Smooth muscle cell (in vitro differentiated cells): Measurements from ENCODE around the gene SMAD6. TPM values are rescaled to one million over a fixed set of nuclear protein-coding genes. Genes with fewer than 3 reads are reported as not detected.
A peak's percentile ranks its signal among the peaks of the same experiment; 100 is the strongest.

Experiments
- DNase-seq: peaks from one replicate; lab custom pipeline; 2025; ENCODE audit not compliant: unreplicated experiment; lab: John Stamatoyannopoulos, UW
- H2AFZ ChIP-seq: fragments of 200-600 bp; sonication (generic); 2 replicates; pipeline ENCODE4 v1.6.0; 2016; ENCODE audit warnings: antibody characterized with exemption, low read depth, mild to moderate bottlenecking
- H3F3A ChIP-seq: fragments of 200-600 bp; sonication (generic); 2 replicates; pipeline ENCODE4 v1.6.0; 2017; ENCODE audit warnings: antibody characterized with exemption, low read depth
- H3K27ac ChIP-seq: fragments of 200-600 bp; sonication (generic); 2 replicates; pipeline ENCODE4 v1.5.1; 2016; ENCODE audit warnings: low read depth, mild to moderate bottlenecking
- H3K27me3 ChIP-seq: fragments of 200-600 bp; sonication (generic); 2 replicates; pipeline ENCODE4 v1.6.1; 2016; ENCODE audit warnings: low read depth, mild to moderate bottlenecking
- H3K36me3 ChIP-seq: fragments of 200-600 bp; sonication (generic); 2 replicates; pipeline ENCODE4 v1.5.1; 2016; ENCODE audit warnings: low read depth
- H3K4me1 ChIP-seq: fragments of 200-600 bp; sonication (generic); 2 replicates; pipeline ENCODE4 v1.5.1; 2016; ENCODE audit warnings: low read depth
- H3K4me2 ChIP-seq: fragments of 200-600 bp; sonication (generic); 2 replicates; pipeline ENCODE4 v1.6.0; 2016; ENCODE audit warnings: mild to moderate bottlenecking
- H3K4me3 ChIP-seq: fragments of 200-600 bp; sonication (generic); 2 replicates; pipeline ENCODE4 v1.5.1; 2016; ENCODE audit warnings: mild to moderate bottlenecking
- H3K79me2 ChIP-seq: fragments of 200-600 bp; sonication (generic); 2 replicates; pipeline ENCODE4 v1.6.0; 2016; ENCODE audit warnings: low read depth, mild to moderate bottlenecking
- H3K9ac ChIP-seq: fragments of 200-600 bp; sonication (generic); 2 replicates; pipeline ENCODE4 v1.6.0; 2016; ENCODE audit warnings: low read depth
- H3K9me3 ChIP-seq: fragments of 200-600 bp; sonication (generic); replicated peaks from 2 replicates; pipeline ENCODE4 v1.5.1; 2016; ENCODE audit warnings: low read depth
- H4K20me1 ChIP-seq: fragments of 200-600 bp; sonication (generic); 2 replicates; pipeline ENCODE4 v1.6.0; 2016; ENCODE audit warnings: low read depth
- CTCF ChIP-seq: fragments of 200-600 bp; sonication (generic); IDR thresholded peaks from 2 replicates; pipeline ENCODE4 v1.5.1; 2017; ENCODE audit warnings: borderline replicate concordance, mild to moderate bottlenecking, antibody characterized with exemption; ENCODE audit not compliant: insufficient read depth, poor library complexity, severe bottlenecking
- WGBS: methylation state at CpG from one replicate; pipeline ENCODE4 v1.1.7; 2016; ENCODE audit warnings: low lambda C conversion rate; 5-methylcytosine and 5-hydroxymethylcytosine counted together
- polyA plus RNA-seq: library from polyadenylated mRNA; unstranded; fragments of >200 nt; fragmentation: Nextera tagmentation; extraction: Ambion mirVana; gene quantifications from 2 replicates; pipeline ENCODE4 v1.2.1, GENCODE V29; 2016
- total RNA-seq: library from RNA; depleted of rRNA; stranded (reverse); fragments of >200 nt; gene quantifications from 2 replicates; pipeline ENCODE4 v1.2.3, GENCODE V29; 2014

The SMAD6 gene
- total and polyA plus RNA-seq, 2 experiments from 2014 or later, result 42.6 to 44.0 TPM

- no peak overlapping the region for H2AFZ ChIP-seq
- peaks cover 8% of the 10 kb centered on the region for H3K4me1 ChIP-seq
- H3K4me2 ChIP-seq, result no peak overlapping the region
- H3K79me2 ChIP-seq, result peaks cover 97% of the 10 kb centered on the region
- peaks cover 61% of the 10 kb centered on the region for H3F3A ChIP-seq
- no peak for TF ChIP-seq CTCF
- H4K20me1 ChIP-seq, result peaks cover 100% of the 10 kb centered on the region
- no peaks in the 10 kb centered on the region for H3K27me3 ChIP-seq
- no peaks in the 10 kb centered on the region for H3K36me3 ChIP-seq
- no peak overlapping the region for H3K4me3 ChIP-seq
- H3K9me3 ChIP-seq, result no peaks in the 10 kb centered on the region
- 89% methylated on average over 6 of the region's 6 CpGs for WGBS
- no peak for DNase-seq
- H3K9ac ChIP-seq, result no peak overlapping the region
- H3K27ac ChIP-seq, result peak overlapping the region; percentile 79
These were observed 19.9 kb downstream of the SMAD6 start for GRCh38 chr15:66721954-66722353.

GRCh38 chr15:66722757-66723540 is 20.9 kb downstream of the SMAD6 start:
- H3K9me3 ChIP-seq, result no peaks in the 10 kb centered on the region
- peaks cover 8% of the 10 kb centered on the region for H3K4me1 ChIP-seq
- H3K9ac ChIP-seq, result no peak overlapping the region
- WGBS, result 90% methylated on average over 5 of the region's 5 CpGs
- H3K79me2 ChIP-seq, result peaks cover 98% of the 10 kb centered on the region
- H4K20me1 ChIP-seq, result peaks cover 100% of the 10 kb centered on the region
- H3K4me2 ChIP-seq, result no peak overlapping the region
- H3K27me3 ChIP-seq, result no peaks in the 10 kb centered on the region
- no peaks in the 10 kb centered on the region for H3K36me3 ChIP-seq
- peaks cover 69% of the 10 kb centered on the region for H3F3A ChIP-seq
- peak overlapping the region; percentile 32 for H3K27ac ChIP-seq
- no peak for TF ChIP-seq CTCF
- no peak overlapping the region for H2AFZ ChIP-seq
- DNase-seq, result no peak
- H3K4me3 ChIP-seq, result no peak overlapping the region

GRCh38 chr15:66723826-66724731 is 22.0 kb downstream of the SMAD6 start:
- H3K36me3 ChIP-seq, result no peaks in the 10 kb centered on the region
- H3K79me2 ChIP-seq, result peaks cover 98% of the 10 kb centered on the region
- H3K27ac ChIP-seq, result peak overlapping the region; percentile 32
- peaks cover 58% of the 10 kb centered on the region for H3F3A ChIP-seq
- H3K4me3 ChIP-seq, result no peak overlapping the region
- H3K4me1 ChIP-seq, result peaks cover 11% of the 10 kb centered on the region
- no peak overlapping the region for H3K4me2 ChIP-seq
- TF ChIP-seq CTCF, result no peak
- WGBS, result 30% methylated on average over 1 of the region's 1 CpG
- no peak overlapping the region for H3K9ac ChIP-seq
- H3K27me3 ChIP-seq, result no peaks in the 10 kb centered on the region
- H4K20me1 ChIP-seq, result peaks cover 100% of the 10 kb centered on the region
- H3K9me3 ChIP-seq, result no peaks in the 10 kb centered on the region
- DNase-seq, result no peak
- no peak overlapping the region for H2AFZ ChIP-seq
